Measurements from ENCODE around the gene MEGF8.
"Not testable (repeated sequence)": the region's sequence is repeated elsewhere in the genome, so short reads cannot be mapped to it uniquely, and the experiment has no call there.

MEGF8 gene

DNA sequence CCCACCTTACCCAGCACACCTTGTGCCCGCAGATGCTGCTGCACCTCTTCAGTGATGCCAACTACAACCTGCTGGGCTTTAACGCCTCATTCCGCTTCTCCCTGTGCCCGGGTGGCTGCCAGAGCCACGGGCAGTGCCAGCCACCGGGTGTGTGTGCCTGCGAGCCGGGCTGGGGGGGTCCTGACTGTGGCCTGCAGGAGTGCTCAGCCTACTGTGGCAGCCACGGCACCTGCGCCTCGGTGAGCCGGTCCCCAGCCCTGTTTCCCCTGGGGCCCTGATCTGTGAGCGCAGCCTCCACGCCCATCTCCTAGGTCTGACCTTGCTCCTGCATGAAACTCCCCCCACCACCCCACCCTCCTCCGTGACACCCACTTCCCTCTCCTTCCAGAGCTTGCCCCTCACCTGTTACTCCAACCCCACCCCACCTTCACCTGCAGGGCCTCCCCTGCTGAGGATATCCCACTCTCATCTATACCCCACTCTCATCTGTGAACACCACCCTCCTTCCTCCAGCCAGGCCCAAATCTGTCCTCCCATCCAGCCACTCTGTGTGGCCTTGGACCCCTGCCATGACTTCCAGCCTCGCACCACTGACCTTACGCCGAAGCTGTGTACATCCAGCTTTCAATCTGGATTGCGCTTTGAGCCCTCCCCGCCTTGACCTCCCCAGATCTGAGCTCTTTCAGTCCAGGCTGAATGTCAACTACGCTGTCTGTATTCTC lies 8.7 kb downstream of the MEGF8 start:
- no peak for DNase-seq

DNA sequence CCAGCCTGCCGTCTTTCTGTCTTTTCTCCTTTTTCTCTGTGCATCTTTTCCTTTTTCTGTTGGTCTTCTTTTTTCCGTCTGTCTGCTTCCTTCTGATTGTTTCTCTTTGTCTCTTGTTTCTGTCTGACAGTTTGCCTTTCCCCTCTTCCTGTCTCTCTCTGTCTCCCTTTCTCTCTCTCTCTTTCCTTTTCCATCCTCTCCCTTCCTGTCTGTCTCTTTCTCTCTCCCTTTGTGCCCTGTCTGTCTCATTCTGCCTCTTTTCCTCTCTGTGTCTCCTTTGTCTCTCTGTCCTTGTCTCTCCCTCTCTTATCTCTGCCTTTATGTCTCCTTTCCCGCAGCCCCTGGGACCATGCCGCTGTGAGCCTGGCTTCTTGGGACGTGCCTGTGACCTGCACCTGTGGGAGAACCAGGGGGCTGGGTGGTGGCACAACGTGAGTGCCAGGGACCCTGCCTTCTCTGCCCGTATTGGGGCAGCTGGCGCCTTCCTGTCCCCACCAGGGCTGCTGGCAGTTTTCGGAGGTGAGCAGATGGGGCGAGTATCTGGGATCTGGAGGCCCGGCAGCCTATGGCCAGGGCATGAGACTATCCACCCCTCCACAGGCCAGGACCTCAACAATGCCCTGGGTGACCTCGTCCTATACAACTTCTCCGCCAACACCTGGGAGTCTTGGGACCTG lies 9.4 kb downstream of the MEGF8 start:
- DNase-seq, result no peak

DNA sequence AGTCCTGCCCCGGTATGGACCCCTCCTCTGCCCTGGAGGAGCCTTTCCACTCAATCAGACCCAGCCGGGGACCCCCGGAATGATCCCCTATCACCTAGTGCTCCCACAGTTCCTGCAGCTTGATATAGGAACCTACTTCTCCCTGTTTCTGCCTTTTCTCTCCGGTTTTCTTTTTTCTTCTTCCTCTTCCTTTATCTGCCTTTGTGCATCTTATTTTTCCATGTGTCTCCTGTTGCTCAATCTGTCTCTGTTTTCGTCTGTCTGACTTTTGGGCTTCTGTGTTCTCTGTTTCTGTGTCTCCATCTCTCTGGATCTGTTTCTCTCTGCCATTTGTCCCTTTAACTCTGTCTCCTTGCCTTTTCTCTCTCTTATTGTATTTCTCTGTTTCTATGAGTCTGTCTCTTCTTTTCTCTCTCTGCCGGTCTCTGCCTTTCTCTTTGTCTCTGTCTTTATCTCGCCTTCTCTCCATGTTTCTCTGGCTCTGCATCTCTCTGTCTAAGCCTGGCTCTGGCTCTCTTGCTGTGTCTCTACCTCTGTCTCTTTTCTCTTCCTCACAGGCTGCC lies 10.0 kb downstream of the MEGF8 start:
- DNase-seq, result no peak

- no peak for DNase-seq
These were observed 10.5 kb downstream of the MEGF8 start for GRCh38 chr19:42335971-42336370.

DNA sequence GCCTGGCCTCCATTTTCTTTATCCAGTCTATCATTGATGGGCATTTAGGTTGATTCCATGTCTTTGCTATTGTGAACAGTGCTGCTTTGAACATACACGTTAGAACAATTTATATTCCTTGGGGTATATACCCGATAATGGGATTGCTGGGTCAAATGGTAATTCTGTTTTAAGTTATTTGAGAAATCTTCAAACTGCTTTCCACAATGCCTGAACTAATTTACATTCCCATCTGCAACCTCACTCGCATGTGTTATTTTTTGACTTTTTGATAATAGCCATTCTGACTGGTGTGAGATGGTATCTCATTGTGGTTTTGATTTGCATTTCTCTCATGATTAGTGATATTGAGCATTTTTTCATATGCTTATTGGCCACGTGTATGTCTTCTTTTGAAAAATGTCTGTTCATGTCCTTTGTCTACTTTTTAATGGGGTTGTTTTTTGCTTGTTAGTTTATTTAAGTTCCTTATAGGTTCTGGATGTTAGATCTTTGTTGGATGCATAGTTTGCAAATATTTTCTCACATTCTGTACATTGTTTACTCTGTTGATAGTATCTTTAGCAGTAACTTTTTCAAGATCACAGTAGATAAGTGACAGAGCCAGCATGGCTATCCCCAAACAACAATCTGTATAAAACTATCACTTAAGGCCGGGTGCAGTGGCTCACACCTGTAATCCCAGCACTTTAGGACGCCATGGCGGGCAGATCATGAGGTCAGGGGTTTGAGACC lies 13.9 kb downstream of the MEGF8 start:
- DNase-seq, result not testable (repeated sequence)

GRCh38 chr19:42339922-42340321 lies 14.5 kb downstream of the MEGF8 start:
- not testable (repeated sequence) for DNase-seq

- no peak for DNase-seq
These were observed 18.1 kb downstream of the MEGF8 start for GRCh38 chr19:42343344-42344110.

GRCh38 chr19:42344336-42344893 lies 19.0 kb downstream of the MEGF8 start:
- DNase-seq, result no peak

GRCh38 chr19:42345191-42345812 lies 19.9 kb downstream of the MEGF8 start:
- DNase-seq, result no peak

- no peak for DNase-seq
These were observed 22.8 kb downstream of the MEGF8 start for GRCh38 chr19:42348211-42348610.

DNA sequence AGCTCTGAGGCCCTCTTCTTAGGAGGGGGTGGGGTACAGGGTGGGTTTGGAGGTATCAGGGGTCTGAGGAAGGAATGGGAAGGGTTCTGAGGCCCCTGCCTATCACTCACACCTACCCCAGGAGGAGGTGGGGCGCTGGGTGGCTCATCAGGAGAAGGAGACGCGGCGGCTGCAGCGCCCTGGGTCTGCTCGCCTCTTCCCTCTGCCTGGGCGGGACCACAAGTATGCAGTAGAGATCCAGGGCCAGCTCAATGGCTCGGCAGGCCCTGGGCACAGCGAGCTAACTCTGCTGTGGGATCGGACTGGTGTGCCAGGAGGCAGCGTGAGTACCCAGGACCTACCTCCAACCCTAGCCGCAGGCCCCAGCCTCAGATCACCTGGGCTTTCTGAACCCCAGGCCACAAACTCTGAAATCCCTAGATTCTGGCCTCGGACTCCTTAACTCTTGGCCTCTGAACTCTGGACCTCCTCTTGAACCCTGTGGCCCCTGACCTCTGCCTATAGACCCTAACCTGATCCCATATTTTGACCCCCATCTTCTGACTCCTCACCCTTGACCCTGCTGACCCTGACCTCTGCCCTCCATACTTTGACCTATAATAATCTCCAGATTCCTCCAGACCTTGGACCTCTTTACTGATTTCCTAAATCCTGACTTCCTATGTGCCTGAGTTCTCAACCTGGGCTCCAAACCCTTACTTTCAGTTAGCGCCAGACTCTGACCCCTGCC lies 24.1 kb downstream of the MEGF8 start:
- DNase-seq, result no peak

DNA sequence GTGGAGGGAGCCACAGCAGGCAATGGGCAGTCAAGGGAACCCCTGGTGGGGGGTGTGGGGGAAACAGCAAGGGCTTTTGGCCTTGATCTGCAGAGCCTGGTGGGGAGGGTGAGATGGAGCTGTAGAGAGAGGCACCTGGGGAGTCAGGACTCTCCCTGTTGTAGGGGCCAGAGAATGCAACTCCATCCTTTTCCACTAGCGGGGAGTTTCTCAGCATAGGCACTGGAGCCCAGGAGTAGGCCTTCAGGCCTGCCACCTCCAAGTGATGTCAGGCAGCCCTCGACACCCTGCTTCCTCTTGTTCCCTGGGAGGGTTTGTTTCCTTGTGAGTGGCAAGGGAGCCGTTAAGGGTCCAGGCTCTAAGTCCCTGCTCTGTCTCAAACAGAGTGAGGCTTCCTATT lies 25.0 kb downstream of the MEGF8 start:
- DNase-seq, result no peak

GRCh38 chr19:42351079-42351735 lies 25.8 kb downstream of the MEGF8 start:
- no peak for DNase-seq

GRCh38 chr19:42352301-42353259 lies 27.1 kb downstream of the MEGF8 start:
- peak; percentile 35 for DNase-seq

DNA sequence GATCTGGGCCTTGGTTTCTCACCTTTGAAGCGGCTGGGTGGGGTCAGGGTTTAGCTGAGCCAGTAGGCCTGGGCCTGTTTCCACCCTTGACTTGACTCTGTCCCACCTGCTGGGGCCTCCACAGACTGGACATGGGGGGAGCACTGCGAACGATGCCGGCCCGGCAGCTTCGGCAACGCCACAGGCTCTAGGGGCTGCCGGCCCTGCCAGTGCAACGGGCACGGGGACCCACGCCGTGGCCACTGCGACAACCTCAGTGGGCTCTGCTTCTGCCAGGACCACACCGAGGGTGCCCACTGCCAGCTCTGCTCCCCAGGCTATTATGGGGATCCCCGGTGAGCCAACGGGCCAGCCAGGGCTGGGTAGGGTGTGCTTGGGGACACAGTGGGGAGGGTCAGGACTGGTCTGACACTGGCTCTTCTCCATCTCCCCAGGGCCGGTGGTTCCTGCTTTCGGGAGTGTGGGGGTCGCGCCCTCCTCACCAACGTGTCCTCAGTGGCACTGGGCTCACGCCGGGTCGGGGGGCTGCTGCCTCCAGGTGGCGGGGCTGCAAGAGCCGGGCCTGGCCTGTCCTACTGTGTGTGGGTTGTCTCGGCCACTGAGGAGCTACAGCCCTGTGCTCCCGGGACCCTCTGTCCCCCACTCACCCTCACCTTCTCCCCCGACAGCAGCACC lies 28.0 kb downstream of the MEGF8 start:
- no peak for DNase-seq

DNA sequence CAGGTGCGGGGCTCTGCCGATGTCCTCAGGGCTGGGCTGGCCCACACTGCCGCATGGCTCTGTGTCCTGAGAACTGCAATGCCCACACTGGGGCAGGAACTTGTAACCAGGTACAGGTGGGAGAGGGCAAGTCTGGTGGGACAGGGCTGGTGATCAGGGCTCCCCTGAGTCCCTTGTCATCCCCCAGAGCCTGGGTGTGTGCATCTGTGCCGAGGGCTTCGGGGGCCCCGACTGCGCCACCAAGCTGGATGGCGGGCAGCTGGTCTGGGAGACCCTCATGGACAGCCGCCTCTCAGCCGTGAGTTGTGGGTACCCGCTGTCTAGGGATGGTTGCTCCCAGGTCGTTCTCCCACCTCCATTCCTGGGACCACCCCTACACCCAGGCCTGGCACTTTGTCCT lies 30.5 kb downstream of the MEGF8 start:
- DNase-seq, result no peak

GRCh38 chr19:42356686-42357085 lies 31.3 kb downstream of the MEGF8 start:
- DNase-seq, result no peak

DNA sequence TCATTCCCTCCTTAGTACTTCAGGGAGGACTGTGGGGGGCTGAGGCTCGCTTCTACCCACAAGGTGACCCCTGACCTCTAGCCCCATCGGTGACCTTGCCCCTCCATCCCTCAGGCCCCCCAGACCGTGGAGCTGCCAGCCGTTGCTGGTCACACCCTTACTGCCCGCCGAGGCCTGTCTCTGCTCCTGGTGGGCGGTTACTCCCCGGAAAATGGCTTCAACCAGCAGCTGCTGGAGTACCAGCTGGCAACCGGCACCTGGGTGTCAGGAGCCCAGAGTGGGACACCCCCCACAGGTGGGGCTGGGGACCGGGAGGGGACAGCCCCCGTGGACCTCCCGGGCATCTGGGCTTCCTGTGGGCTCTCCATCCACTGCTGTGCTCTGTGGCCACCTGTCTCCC lies 31.9 kb downstream of the MEGF8 start:
- no peak for DNase-seq
